Fibroblast of lung (primary cell): ENCODE data around the gene TNFRSF19. TPM values are rescaled to one million over a fixed set of nuclear protein-coding genes. Genes with fewer than 3 reads are reported as not detected.
"Not testable (repeated sequence)": the region's sequence is repeated elsewhere in the genome, so short reads cannot be mapped to it uniquely, and the experiment has no call there.

ENCODE experiments used
- DNase-seq, 2 donors: peaks; one replicate each; pipeline versions ENCODE4 v3.0.0 to v3.0.0-alpha.2; 2010; ENCODE audit warnings: low read depth in 2 of 2
- H2AFZ ChIP-seq: 2 replicates; pipeline ENCODE4 v1.5.1; 2012; ENCODE audit warnings: low read length, control low read depth, inconsistent platforms
- H3K27ac ChIP-seq: 2 replicates; pipeline ENCODE4 v1.5.1; 2011; ENCODE audit warnings: low read length, control low read depth; ENCODE audit not compliant: insufficient read depth
- H3K27me3 ChIP-seq: 2 replicates; pipeline ENCODE4 v1.5.1; 2011; ENCODE audit warnings: mild to moderate bottlenecking, low read length; ENCODE audit not compliant: control insufficient read depth, insufficient read depth
- H3K36me3 ChIP-seq: 2 replicates; pipeline ENCODE4 v1.5.1; 2011; ENCODE audit warnings: low read length; ENCODE audit not compliant: control insufficient read depth, insufficient read depth
- H3K4me1 ChIP-seq: 2 replicates; pipeline ENCODE4 v1.5.1; 2011; ENCODE audit warnings: low read length; ENCODE audit not compliant: control insufficient read depth, insufficient read depth; ENCODE audit errors: extremely low read depth
- H3K4me2 ChIP-seq: 2 replicates; pipeline ENCODE4 v1.5.1; 2011; ENCODE audit warnings: low read length, control low read depth; ENCODE audit not compliant: insufficient read depth; ENCODE audit errors: extremely low read depth
- H3K4me3 ChIP-seq, 4 experiments: fragments of 200-600 bp in 1 of 4; sonication (generic) in 1 of 4; replicated peaks in 1 of 4; 2 replicates each; pipeline ENCODE4 v1.5.1; 2011 to 2016; ENCODE audit warnings: low read length in 4 of 4, low read depth in 3 of 4, mild to moderate bottlenecking in 3 of 4, control low read depth in 2 of 4, inconsistent platforms in 1 of 4, mixed read lengths in 1 of 4; ENCODE audit not compliant: insufficient read depth in 1 of 4; ENCODE audit errors: control extremely low read depth in 1 of 4
- H3K79me2 ChIP-seq: 2 replicates; pipeline ENCODE4 v1.5.1; 2012; ENCODE audit warnings: mild to moderate bottlenecking, low read length, inconsistent platforms; ENCODE audit not compliant: control insufficient read depth, insufficient read depth
- H3K9ac ChIP-seq: 2 replicates; pipeline ENCODE4 v1.5.1; 2011; ENCODE audit warnings: mild to moderate bottlenecking, low read length, control low read depth; ENCODE audit not compliant: insufficient read depth
- H3K9me3 ChIP-seq: 2 replicates; pipeline ENCODE4 v1.5.1; 2012; ENCODE audit warnings: low read depth, low read length; ENCODE audit not compliant: control insufficient read depth, insufficient read depth
- H4K20me1 ChIP-seq: 2 replicates; pipeline ENCODE4 v1.5.1; 2011; ENCODE audit warnings: low read length; ENCODE audit not compliant: control insufficient read depth, insufficient read depth; ENCODE audit errors: extremely low read depth
- CTCF ChIP-seq, 2 donors: IDR thresholded peaks in 1 of 2; conservative IDR thresholded peaks in 1 of 2; 1 replicate in 1 of 2; 2 replicates in 1 of 2; pipeline ENCODE4 v1.5.1; 2011 to 2012; ENCODE audit warnings: low read length in 2 of 2, control low read depth in 1 of 2, inconsistent platforms in 1 of 2, low read depth in 1 of 2, mild to moderate bottlenecking in 1 of 2
- EZH2 ChIP-seq: IDR thresholded peaks from 2 replicates; pipeline ENCODE4 v1.5.1; 2012; ENCODE audit warnings: low read length, control low read depth, mild to moderate bottlenecking; ENCODE audit errors: missing control alignments
- polyA minus RNA-seq: library from RNA; depleted of rRNA, polyadenylated mRNA; stranded (reverse); fragments of >200 nt; gene quantifications from 2 replicates; pipeline ENCODE4 v1.2.3, GENCODE V29; 2011; ENCODE audit warnings: low replicate concordance
- polyA plus RNA-seq, 2 donors: library from polyadenylated mRNA; depleted of rRNA in 1 of 2; stranded (reverse) in 1 of 2; unstranded in 1 of 2; fragments of >200 nt; gene quantifications; 2 replicates each; pipeline ENCODE4 v1.2.1, GENCODE V29; 2011 to 2012; ENCODE audit warnings: missing spikeins in 1 of 2
- total RNA-seq: library from RNA; depleted of rRNA; stranded (reverse); fragments of >200 nt; gene quantifications from 2 replicates; pipeline ENCODE4 v1.2.1, GENCODE V29; 2014

The TNFRSF19 gene
- total RNA-seq (214 and 330 TPM in 2 replicates), polyA plus RNA-seq (210 and 260 TPM in 2 replicates), polyA minus RNA-seq (159 and 193 TPM in 2 replicates)
- polyA plus RNA-seq (2012): 129 and 132 TPM in 2 replicates

GRCh38 chr13:23570099-23570920 is at the start of gene TNFRSF19:
Gene TNFRSF19, plus strand, starts transcription at chr13:23570412. Its CDS starts 19,772 bp downstream, at chr13:23590184.
- peak; percentile 84 to 92 for DNase-seq
- H2AFZ ChIP-seq: peak within 1 kb of the TSS; percentile 35
- TF ChIP-seq EZH2 (no peak), CTCF (conservative IDR thresholded peaks at IDR 0.05 in 1 of 2, IDR thresholded peaks at IDR 0.05 in 1 of 2; ENCODE audit: low read depth in 1 of 2, low read length in 2 of 2) (no peak)
- H3K9ac ChIP-seq: peak within 1 kb of the TSS; percentile 3
- H3K79me2 ChIP-seq: peaks cover 5% of the 10 kb centered on the region
- H3K27me3 ChIP-seq: no peaks in the 10 kb centered on the region
- H3K4me2 ChIP-seq: peak within 1 kb of the TSS; percentile 88
- no peaks in the 10 kb centered on the region for H3K36me3 ChIP-seq
- H3K4me1 ChIP-seq: peaks cover 7% of the 10 kb centered on the region
- H4K20me1 ChIP-seq: no peaks in the 10 kb centered on the region
- H3K9me3 ChIP-seq: no peaks in the 10 kb centered on the region
- peak within 1 kb of the TSS; percentile 49 to 75 (median 63) for H3K4me3 ChIP-seq
- peak within 1 kb of the TSS; percentile 1 for H3K27ac ChIP-seq

GRCh38 chr13:23529926-23530325 is 40.3 kb upstream of the TNFRSF19 start:
- H3K36me3 ChIP-seq, H3K27ac ChIP-seq, H3K4me1 ChIP-seq, H3K79me2 ChIP-seq, H3K4me2 ChIP-seq, H2AFZ ChIP-seq, DNase-seq, H3K27me3 ChIP-seq, H3K4me3 ChIP-seq, H4K20me1 ChIP-seq, H3K9ac ChIP-seq, H3K9me3 ChIP-seq: not testable (repeated sequence)

GRCh38 chr13:23531446-23531845 is 38.8 kb upstream of the TNFRSF19 start:
- no peaks in the 10 kb centered on the region for H3K27me3 ChIP-seq
- DNase-seq: no peak
- H3K9ac ChIP-seq: no peak overlapping the region
- H3K4me3 ChIP-seq: no peak overlapping the region
- H3K27ac ChIP-seq: no peak overlapping the region
- no peaks in the 10 kb centered on the region for H3K79me2 ChIP-seq
- no peaks in the 10 kb centered on the region for H4K20me1 ChIP-seq
- H3K9me3 ChIP-seq: no peaks in the 10 kb centered on the region
- no peaks in the 10 kb centered on the region for H3K4me1 ChIP-seq
- no peak overlapping the region for H3K4me2 ChIP-seq
- no peaks in the 10 kb centered on the region for H3K36me3 ChIP-seq
- TF ChIP-seq CTCF (conservative IDR thresholded peaks at IDR 0.05 in 1 of 2, IDR thresholded peaks at IDR 0.05 in 1 of 2; ENCODE audit: low read depth in 1 of 2, low read length in 2 of 2): no peak
- no peak for TF ChIP-seq EZH2
- H2AFZ ChIP-seq: no peak overlapping the region
